Tibial nerve (tissue), 4 donors: Measurements from ENCODE around the gene FAM167B. TPM values are rescaled to one million over a fixed set of nuclear protein-coding genes. Genes with fewer than 3 reads are reported as not detected.

Source experiments
- DNase-seq, 2 donors: peaks; one replicate each; pipeline ENCODE4 v3.0.0-alpha.2; 2019; ENCODE audit warnings: low spot score in 2 of 2
- H3K27ac ChIP-seq, 4 donors: fragments of 200-600 bp; sonication (generic) in 3 of 4; one replicate each; pipeline ENCODE4 v1.5.1; 2017 to 2019; ENCODE audit warnings: mild to moderate bottlenecking in 1 of 4
- H3K27me3 ChIP-seq, 2 donors: fragments of 200-600 bp; sonication (generic) in 1 of 2; one replicate each; pipeline versions ENCODE4 v1.5.1 to v1.6.0; 2017 to 2019
- H3K36me3 ChIP-seq, 3 donors: fragments of 200-600 bp; sonication (generic); one replicate each; pipeline ENCODE4 v1.5.1; 2018 to 2019
- H3K4me1 ChIP-seq, 4 donors: fragments of 200-600 bp; sonication (generic) in 3 of 4; one replicate each; pipeline ENCODE4 v1.5.1; 2017 to 2019
- H3K4me3 ChIP-seq, 4 donors: fragments of 200-600 bp; sonication (generic) in 3 of 4; one replicate each; pipeline ENCODE4 v1.5.1; 2017 to 2019; ENCODE audit warnings: mild to moderate bottlenecking in 1 of 4, moderate library complexity in 1 of 4
- H3K9me3 ChIP-seq, 4 donors: fragments of 200-600 bp; sonication (generic) in 3 of 4; one replicate each; pipeline ENCODE4 v1.5.1; 2017 to 2019
- EP300 ChIP-seq, 2 donors: sonication (generic); formaldehyde crosslinking; IDR thresholded peaks; one replicate each; pipeline ENCODE4 v1.6.1; 2017; ENCODE audit warnings: antibody characterized with exemption in 2 of 2, mild to moderate bottlenecking in 1 of 2
- POLR2A ChIP-seq, 2 donors: fragments of 450-650 bp; IDR thresholded peaks; one replicate each; pipeline ENCODE4 v1.6.1; 2017; ENCODE audit warnings: antibody characterized with exemption in 2 of 2, mild to moderate bottlenecking in 2 of 2, moderate library complexity in 2 of 2
- WGBS, 2 donors: methylation state at CpG; one replicate each; pipeline ENCODE4 v1.1.5; 2018; 5-methylcytosine and 5-hydroxymethylcytosine counted together
- total RNA-seq, 4 donors: library from RNA; depleted of rRNA; stranded (reverse); fragments of >200 nt; gene quantifications; one replicate each; pipeline ENCODE4 v1.1.0, GENCODE V29; 2016
- TF ChIP-seq, protein P1 (sequence below), 5 experiments: fragments of 200-600 bp in 3 of 5; fragments of 450-650 bp in 2 of 5; sonication (generic) in 3 of 5; IDR thresholded peaks; one replicate each; pipeline ENCODE4 v1.5.1; 2016 to 2019; ENCODE audit warnings: antibody characterized with exemption in 5 of 5, mild to moderate bottlenecking in 3 of 5, moderate library complexity in 2 of 5

The FAM167B gene
- total RNA-seq, 4 donors from 2014 or later, result 1.4 to 5.4 (median 3.5) TPM

DNA sequence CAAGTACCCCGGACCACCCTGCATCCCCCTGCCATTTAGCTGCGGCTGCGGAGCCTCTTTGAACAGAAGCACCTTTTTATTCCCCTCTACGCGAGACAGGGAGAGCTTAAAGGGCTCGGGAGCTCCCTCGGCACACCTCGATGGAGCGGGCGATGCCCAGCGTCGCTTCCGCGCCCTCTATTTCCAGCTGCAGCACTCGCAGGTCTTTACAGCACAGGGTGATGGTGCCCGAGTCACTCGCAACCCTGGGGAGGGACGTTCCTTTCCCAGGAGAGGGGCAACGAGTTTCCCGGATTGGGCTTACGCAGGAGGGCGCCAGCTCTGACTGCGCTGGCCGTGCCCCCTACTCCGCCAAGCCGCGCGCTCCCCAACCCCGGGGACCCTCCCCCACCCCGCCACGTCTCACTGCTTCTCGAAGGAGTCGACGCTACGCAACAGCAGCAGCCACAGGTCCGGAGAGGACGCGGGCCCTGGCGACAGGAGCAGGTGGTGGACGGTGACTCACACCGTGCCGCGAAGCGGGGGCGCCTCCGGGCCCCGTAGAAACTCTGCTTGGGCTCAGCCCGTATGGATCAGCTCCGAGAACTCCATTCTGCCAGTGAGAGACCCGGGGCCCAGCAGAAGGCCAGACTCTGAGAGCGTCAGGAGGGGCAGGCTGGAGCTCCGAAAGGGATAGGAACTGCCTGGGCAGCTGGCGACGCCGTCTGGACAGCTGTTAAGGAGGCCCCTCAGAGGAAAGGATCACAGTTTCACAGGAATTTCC lies 5.8 kb upstream of the FAM167B start:
- Histone ChIP-seq H3K36me3 (no peaks in the 10 kb centered on the region), H3K27me3 (no peaks in the 10 kb centered on the region), H3K27ac (peak overlapping the region; percentile 26 to 93 (median 73)), H3K9me3 (no peaks in the 10 kb centered on the region), H3K4me3 (peak overlapping the region; percentile 25 to 84 (median 65)), H3K4me1 (peaks cover 0 to 43% (median 13%) of the 10 kb centered on the region in 4 donors)
- TF ChIP-seq, protein P1, sequence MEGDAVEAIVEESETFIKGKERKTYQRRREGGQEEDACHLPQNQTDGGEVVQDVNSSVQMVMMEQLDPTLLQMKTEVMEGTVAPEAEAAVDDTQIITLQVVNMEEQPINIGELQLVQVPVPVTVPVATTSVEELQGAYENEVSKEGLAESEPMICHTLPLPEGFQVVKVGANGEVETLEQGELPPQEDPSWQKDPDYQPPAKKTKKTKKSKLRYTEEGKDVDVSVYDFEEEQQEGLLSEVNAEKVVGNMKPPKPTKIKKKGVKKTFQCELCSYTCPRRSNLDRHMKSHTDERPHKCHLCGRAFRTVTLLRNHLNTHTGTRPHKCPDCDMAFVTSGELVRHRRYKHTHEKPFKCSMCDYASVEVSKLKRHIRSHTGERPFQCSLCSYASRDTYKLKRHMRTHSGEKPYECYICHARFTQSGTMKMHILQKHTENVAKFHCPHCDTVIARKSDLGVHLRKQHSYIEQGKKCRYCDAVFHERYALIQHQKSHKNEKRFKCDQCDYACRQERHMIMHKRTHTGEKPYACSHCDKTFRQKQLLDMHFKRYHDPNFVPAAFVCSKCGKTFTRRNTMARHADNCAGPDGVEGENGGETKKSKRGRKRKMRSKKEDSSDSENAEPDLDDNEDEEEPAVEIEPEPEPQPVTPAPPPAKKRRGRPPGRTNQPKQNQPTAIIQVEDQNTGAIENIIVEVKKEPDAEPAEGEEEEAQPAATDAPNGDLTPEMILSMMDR (IDR thresholded peaks at IDR 0.05), result no peak
- TF ChIP-seq EP300 (IDR thresholded peaks at IDR 0.05), result no peak
- TF ChIP-seq POLR2A (IDR thresholded peaks at IDR 0.05), result no peak
- DNase-seq, result peak in 1 of 2 donors; percentile 14
- WGBS, 2 donors, result 0% methylated on average over 51 to 52 of the region's 55 CpGs

GRCh38 chr1:32242341-32242851 lies 4.6 kb upstream of the FAM167B start:
- WGBS, 2 donors, result 19 to 30% methylated on average over 7 of the region's 7 CpGs
- Histone ChIP-seq H3K27me3 (no peaks in the 10 kb centered on the region), H3K36me3 (no peaks in the 10 kb centered on the region), H3K4me3 (no peak overlapping the region), H3K9me3 (no peaks in the 10 kb centered on the region), H3K27ac (peak overlapping the region in 1 of 4 donors; percentile 18), H3K4me1 (peaks cover 0 to 55% (median 22%) of the 10 kb centered on the region in 4 donors)
- DNase-seq, result no peak
- TF ChIP-seq, protein P1 (IDR thresholded peaks at IDR 0.05), result no peak
- TF ChIP-seq POLR2A (IDR thresholded peaks at IDR 0.05), result no peak
- TF ChIP-seq EP300 (IDR thresholded peaks at IDR 0.05), result no peak

- 69 to 76% methylated on average over 6 to 12 of the region's 12 CpGs for WGBS, 2 donors
- H3K36me3 ChIP-seq, result no peaks in the 10 kb centered on the region
- DNase-seq, result no peak
- H3K9me3 ChIP-seq, result no peaks in the 10 kb centered on the region
- peaks cover 0 to 38% (median 27%) of the 10 kb centered on the region in 4 donors for H3K4me1 ChIP-seq
- H3K4me3 ChIP-seq, result no peak overlapping the region
- H3K27me3 ChIP-seq, result no peaks in the 10 kb centered on the region
- TF ChIP-seq, protein P1 (IDR thresholded peaks at IDR 0.05), result no peak
- no peak for TF ChIP-seq POLR2A (IDR thresholded peaks at IDR 0.05)
- TF ChIP-seq EP300 (IDR thresholded peaks at IDR 0.05), result no peak
- peak overlapping the region in 3 of 4 donors; percentile 53 to 62 (median 56) for H3K27ac ChIP-seq
Measured at GRCh38 chr1:32247452-32247851, 430 bp downstream of the FAM167B start.

GRCh38 chr1:32247983-32248889 lies 1.2 kb downstream of the FAM167B start:
- DNase-seq, result peak; percentile 82
- H3K4me3 ChIP-seq, result no peak overlapping the region
- H3K27ac ChIP-seq, result peak overlapping the region in 3 of 4 donors; percentile 53 to 62 (median 56)
- no peaks in the 10 kb centered on the region for H3K27me3 ChIP-seq
- 12 to 14% methylated on average over 31 of the region's 31 CpGs for WGBS, 2 donors
- TF ChIP-seq, protein P1 (IDR thresholded peaks at IDR 0.05), result peak; percentile 71 to 82 (median 77)
- no peak for TF ChIP-seq EP300 (IDR thresholded peaks at IDR 0.05)
- no peaks in the 10 kb centered on the region for H3K9me3 ChIP-seq
- H3K4me1 ChIP-seq, result peaks cover 0 to 41% (median 21%) of the 10 kb centered on the region in 4 donors
- no peaks in the 10 kb centered on the region for H3K36me3 ChIP-seq
